ENCODE data around the gene PHF12. TPM values are rescaled to one million over a fixed set of nuclear protein-coding genes. Genes with fewer than 3 reads are reported as not detected.

PHF12 gene
- total and polyA plus RNA-seq, 9 donors = 16.5 to 37.1 (median 32.5) TPM

DNA sequence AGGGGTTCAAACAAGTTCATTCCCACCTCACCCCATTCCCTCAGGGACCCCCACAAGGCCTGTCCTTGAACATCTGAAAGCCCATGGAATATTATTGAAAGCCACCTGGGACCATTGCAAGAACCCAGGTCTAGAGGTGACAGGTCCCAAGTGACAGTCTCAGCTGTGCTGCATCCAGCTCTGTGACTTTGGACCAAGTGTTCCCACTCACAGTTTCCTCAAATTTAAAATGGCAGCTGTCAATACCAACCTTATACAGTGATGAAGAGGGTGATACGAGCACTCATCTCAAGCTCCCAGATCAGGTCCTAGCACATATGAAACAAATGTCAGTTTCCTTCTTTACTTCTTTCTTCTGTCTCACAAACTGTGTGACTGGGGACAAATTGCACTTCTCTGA lies 87.4 kb downstream of the PHF12 start:
- WGBS (ENCODE audit: insufficient coverage) = no CpG with 5 or more reads among the region's 1 CpG
- H3K9me3 ChIP-seq (replicated peaks; ENCODE audit: control insufficient read depth, low read depth, low read length) = no peaks in the 10 kb centered on the region

DNA sequence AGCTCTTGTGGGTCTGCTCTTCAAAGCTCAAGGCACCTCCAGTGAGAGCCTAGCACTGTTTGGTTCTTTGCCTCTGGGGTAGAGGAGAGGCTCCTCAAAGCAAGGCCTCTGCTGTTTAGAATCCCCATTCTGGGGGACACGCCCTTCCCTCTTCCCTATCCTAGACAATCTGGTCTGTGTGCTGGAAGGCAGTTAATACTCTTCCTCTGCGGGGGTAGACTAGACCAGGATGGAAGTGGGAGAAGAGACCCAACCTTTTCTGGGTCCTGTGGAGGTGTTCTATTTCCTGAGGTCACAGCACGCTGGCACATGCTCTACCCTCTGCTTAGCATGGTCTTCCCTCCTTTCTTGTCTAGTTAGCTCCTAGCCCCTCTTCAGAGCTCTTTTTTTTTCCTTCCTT lies 88.8 kb downstream of the PHF12 start:
- no peaks in the 10 kb centered on the region for H3K27me3 ChIP-seq (ENCODE audit: control insufficient read depth, insufficient read depth, low read length)
- no peaks in the 10 kb centered on the region for H3K4me1 ChIP-seq (ENCODE audit: control insufficient read depth, insufficient read depth, low read length)
- no peaks in the 10 kb centered on the region for H3K9me3 ChIP-seq (replicated peaks; ENCODE audit: control insufficient read depth, low read depth, low read length)
- H3K4me3 ChIP-seq (ENCODE audit: low read length) = no peak overlapping the region
- no peak for DNase-seq
- peaks cover 40% of the 10 kb centered on the region for H3K36me3 ChIP-seq (ENCODE audit: control insufficient read depth, insufficient read depth, low read length)
- WGBS (ENCODE audit: insufficient coverage) = no CpG with 5 or more reads among the region's 3 CpGs
- H3K27ac ChIP-seq (ENCODE audit: low read length) = no peak overlapping the region

More for the DNA sequence above, 87.4 kb downstream of the PHF12 start:
- Histone ChIP-seq H3K4me3 (ENCODE audit: low read length) (no peak overlapping the region), H3K27me3 (ENCODE audit: control insufficient read depth, insufficient read depth, low read length) (no peaks in the 10 kb centered on the region), H3K27ac (ENCODE audit: low read length) (no peak overlapping the region), H3K36me3 (ENCODE audit: control insufficient read depth, insufficient read depth, low read length) (peaks cover 26% of the 10 kb centered on the region), H3K4me1 (ENCODE audit: control insufficient read depth, insufficient read depth, low read length) (no peaks in the 10 kb centered on the region)
- DNase-seq = no peak

DNA sequence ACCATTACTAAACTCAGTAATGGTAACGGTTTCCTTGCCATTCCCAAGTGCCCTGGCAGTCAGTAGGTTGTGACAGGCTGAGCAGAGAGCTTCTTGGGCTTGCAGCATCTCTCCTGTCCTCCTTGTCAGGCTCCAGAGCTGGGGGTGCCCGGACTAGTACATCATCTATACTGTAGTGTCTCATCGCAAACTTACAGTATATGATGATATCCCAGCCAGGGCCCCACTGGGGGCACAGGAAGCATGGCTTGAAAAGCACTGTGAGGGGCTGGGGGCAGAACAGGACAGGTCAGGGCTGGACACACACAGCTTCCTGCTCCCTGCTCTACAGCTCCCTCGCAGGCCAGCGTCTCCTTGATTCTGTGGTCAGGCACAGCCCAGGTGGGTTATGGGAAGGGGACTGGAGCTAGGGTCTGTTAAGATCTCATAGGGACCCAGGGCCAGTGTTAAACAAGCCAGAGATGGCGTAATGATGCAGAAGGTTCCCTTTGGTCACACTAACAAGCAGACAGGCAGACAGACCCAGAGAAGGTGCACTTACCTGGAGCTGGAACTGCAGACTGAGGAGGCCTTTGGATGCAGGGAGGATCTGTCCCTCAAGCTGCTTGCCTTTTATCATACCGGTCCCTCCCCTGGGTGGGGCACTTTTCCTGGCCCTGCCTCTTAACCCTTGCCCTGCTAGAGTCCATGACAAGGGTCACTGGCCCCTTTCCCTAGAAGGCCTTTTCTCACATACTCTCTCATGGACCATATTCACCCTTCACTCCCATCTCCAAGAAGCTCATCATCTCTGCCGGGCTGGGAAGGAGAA lies 89.7 kb downstream of the PHF12 start:
- WGBS (ENCODE audit: insufficient coverage) = 38% methylated on average over 4 of the region's 8 CpGs
- Histone ChIP-seq H3K4me1 (ENCODE audit: control insufficient read depth, insufficient read depth, low read length) (no peaks in the 10 kb centered on the region), H3K27me3 (ENCODE audit: control insufficient read depth, insufficient read depth, low read length) (no peaks in the 10 kb centered on the region), H3K36me3 (ENCODE audit: control insufficient read depth, insufficient read depth, low read length) (peaks cover 43% of the 10 kb centered on the region), H3K9me3 (replicated peaks; ENCODE audit: control insufficient read depth, low read depth, low read length) (no peaks in the 10 kb centered on the region), H3K4me3 (ENCODE audit: low read length) (no peak overlapping the region), H3K27ac (ENCODE audit: low read length) (no peak overlapping the region)
- DNase-seq = no peak

DNA sequence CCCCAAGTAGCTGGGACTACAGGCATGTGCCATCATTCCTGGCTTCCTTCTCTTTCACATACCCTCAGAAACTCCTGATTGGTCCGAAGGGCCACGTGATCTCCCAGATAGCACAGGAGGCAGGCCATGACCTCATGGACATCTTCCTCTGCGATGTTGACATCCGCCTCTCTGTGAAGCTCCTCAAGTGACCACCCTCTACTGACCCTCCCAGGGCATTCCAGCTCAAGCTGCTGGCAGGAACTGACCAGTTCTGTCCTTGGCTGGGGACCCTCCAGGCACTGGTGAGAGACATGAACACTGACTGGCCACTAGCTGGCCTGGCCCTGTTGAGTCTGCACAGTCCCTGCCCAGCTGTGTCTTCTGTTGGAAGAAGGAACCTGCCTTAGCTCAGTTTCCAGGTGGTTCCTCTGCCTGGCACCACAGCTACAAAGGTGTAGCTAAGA lies 90.9 kb downstream of the PHF12 start:
- 94% methylated on average over 4 of the region's 4 CpGs for WGBS (ENCODE audit: insufficient coverage)
- no peak for DNase-seq
- Histone ChIP-seq H3K27me3 (ENCODE audit: control insufficient read depth, insufficient read depth, low read length) (no peaks in the 10 kb centered on the region), H3K9me3 (replicated peaks; ENCODE audit: control insufficient read depth, low read depth, low read length) (no peaks in the 10 kb centered on the region), H3K27ac (ENCODE audit: low read length) (no peak overlapping the region), H3K4me3 (ENCODE audit: low read length) (no peak overlapping the region), H3K4me1 (ENCODE audit: control insufficient read depth, insufficient read depth, low read length) (peaks cover 3% of the 10 kb centered on the region), H3K36me3 (ENCODE audit: control insufficient read depth, insufficient read depth, low read length) (peaks cover 48% of the 10 kb centered on the region)

DNA sequence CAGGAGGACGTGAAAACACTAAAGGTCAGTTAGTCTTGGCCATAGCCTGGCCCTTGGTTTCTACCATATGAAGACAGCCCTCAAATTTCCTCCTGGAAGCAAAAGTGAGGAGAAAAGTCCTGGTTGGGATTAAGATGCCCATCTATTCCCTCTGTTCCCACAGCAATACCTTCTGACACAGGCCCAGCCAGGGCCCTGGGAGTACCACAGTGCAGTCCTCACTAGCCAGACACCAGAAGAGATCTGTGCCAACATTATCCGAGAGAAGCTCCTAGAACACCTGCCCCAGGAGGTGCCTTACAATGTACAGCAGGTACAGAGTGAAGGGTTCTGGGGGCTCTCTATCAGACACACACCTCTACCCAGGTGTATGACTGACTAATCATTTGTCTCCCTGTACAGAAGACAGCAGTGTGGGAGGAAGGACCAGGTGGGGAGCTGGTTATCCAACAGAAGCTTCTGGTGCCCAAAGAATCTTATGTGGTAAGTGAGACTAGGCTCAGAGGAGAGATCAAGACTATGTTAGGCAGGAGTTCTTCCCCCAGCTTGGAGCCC lies 92.4 kb downstream of the PHF12 start:
- Histone ChIP-seq H3K36me3 (ENCODE audit: control insufficient read depth, insufficient read depth, low read length) (peaks cover 48% of the 10 kb centered on the region), H3K27ac (ENCODE audit: low read length) (no peak overlapping the region), H3K9me3 (replicated peaks; ENCODE audit: control insufficient read depth, low read depth, low read length) (no peaks in the 10 kb centered on the region), H3K4me1 (ENCODE audit: control insufficient read depth, insufficient read depth, low read length) (peaks cover 9% of the 10 kb centered on the region), H3K4me3 (ENCODE audit: low read length) (no peak overlapping the region), H3K27me3 (ENCODE audit: control insufficient read depth, insufficient read depth, low read length) (no peaks in the 10 kb centered on the region)
- no peak for DNase-seq
- WGBS (ENCODE audit: insufficient coverage) = no CpG with 5 or more reads among the region's 2 CpGs

DNA sequence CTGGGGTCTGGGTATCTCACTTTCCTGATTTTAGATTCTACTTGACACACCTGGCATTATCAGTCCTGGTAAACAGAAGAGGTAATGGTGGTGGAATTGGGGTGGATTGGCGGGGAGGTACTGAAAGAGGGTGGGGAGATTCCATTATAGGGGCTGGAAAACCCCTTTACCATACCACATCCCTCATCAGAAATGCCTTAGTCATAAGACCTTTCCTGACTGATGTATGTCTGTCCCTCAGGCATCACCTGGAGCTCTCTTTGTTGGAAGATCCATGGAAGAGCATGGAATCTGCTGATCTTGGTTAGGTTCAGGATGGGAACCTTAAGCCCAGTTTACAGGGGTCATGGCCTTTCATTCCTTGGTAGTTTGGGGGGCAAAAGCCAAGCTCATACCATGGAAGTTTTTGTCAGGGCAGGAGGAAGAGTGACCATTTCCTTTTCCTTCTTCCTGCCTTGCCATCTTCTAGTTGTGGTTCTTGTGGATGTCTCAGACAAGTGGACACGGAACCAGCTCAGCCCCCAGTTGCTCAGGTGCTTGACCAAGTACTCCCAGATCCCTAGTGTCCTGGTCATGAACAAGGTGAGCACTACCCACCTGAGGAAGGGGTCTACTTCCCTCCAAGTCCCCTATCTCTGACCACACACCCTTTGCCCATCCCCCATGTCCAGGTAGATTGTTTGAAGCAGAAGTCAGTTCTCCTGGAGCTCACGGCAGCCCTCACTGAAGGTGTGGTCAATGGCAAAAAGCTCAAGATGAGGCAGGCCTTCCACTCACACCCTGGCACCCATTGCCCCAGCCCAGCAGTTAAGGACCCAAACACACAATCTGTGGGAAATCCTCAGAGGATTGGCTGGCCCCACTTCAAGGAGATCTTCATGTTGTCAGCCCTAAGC lies 93.2 kb downstream of the PHF12 start:
- no peaks in the 10 kb centered on the region for H3K9me3 ChIP-seq (replicated peaks; ENCODE audit: control insufficient read depth, low read depth, low read length)
- 83% methylated on average over 1 of the region's 3 CpGs for WGBS (ENCODE audit: insufficient coverage)
- no peak for DNase-seq
- H3K27ac ChIP-seq (ENCODE audit: low read length) = no peak overlapping the region
- peaks cover 9% of the 10 kb centered on the region for H3K4me1 ChIP-seq (ENCODE audit: control insufficient read depth, insufficient read depth, low read length)
- peaks cover 48% of the 10 kb centered on the region for H3K36me3 ChIP-seq (ENCODE audit: control insufficient read depth, insufficient read depth, low read length)
- no peak overlapping the region for H3K4me3 ChIP-seq (ENCODE audit: low read length)
- H3K27me3 ChIP-seq (ENCODE audit: control insufficient read depth, insufficient read depth, low read length) = no peaks in the 10 kb centered on the region

DNA sequence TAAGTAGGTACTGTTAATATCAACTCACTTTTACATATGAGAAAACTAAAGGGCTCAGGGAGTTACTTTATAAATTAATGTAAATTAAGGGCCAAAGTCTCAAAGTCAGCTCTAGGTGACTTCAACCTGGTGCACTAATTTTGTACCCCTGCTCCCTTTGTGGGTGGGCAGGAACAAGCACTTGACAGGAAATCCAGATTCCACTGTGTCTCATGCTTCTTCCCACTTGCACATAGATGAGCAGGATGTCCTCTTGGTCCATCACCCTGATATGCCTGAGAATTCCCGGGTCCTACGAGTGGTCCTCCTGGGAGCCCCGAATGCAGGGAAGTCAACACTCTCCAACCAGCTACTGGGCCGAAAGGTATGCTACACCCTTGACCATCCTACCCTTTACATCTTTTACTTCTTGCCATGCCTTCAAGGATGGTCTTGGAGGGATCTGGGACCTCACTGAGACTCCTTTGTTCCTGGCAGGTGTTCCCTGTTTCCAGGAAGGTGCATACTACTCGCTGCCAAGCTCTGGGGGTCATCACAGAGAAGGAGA lies 95.2 kb downstream of the PHF12 start:
- Histone ChIP-seq H3K27me3 (ENCODE audit: control insufficient read depth, insufficient read depth, low read length) (no peaks in the 10 kb centered on the region), H3K9me3 (replicated peaks; ENCODE audit: control insufficient read depth, low read depth, low read length) (no peaks in the 10 kb centered on the region), H3K27ac (ENCODE audit: low read length) (no peak overlapping the region), H3K4me3 (ENCODE audit: low read length) (no peak overlapping the region), H3K4me1 (ENCODE audit: control insufficient read depth, insufficient read depth, low read length) (peaks cover 9% of the 10 kb centered on the region), H3K36me3 (ENCODE audit: control insufficient read depth, insufficient read depth, low read length) (peaks cover 37% of the 10 kb centered on the region)
- 90% methylated on average over 3 of the region's 5 CpGs for WGBS (ENCODE audit: insufficient coverage)
- DNase-seq = no peak

DNA sequence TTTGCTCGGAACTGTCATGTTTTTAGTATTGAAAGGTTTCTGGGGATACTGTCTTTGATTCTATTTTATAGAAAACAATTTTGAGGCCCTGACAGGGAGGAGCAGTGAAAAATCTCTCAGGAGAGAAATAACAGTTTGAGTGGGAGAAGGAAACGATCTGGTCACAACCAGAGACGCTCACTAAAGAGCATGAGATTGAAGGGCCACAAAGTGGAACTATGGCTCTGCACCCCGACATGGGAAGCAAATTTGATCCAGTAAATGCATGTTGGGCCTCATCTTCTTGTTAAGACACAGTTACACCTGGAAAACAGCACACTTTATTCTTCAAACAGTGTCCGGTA lies 96.0 kb downstream of the PHF12 start:
- H3K9me3 ChIP-seq (replicated peaks; ENCODE audit: control insufficient read depth, low read depth, low read length) = no peaks in the 10 kb centered on the region
- H3K4me3 ChIP-seq (ENCODE audit: low read length) = peak overlapping the region; percentile 72
- peaks cover 9% of the 10 kb centered on the region for H3K4me1 ChIP-seq (ENCODE audit: control insufficient read depth, insufficient read depth, low read length)
- WGBS (ENCODE audit: insufficient coverage) = 8% methylated on average over 3 of the region's 5 CpGs
- H3K27me3 ChIP-seq (ENCODE audit: control insufficient read depth, insufficient read depth, low read length) = no peaks in the 10 kb centered on the region
- no peak for DNase-seq
- peaks cover 32% of the 10 kb centered on the region for H3K36me3 ChIP-seq (ENCODE audit: control insufficient read depth, insufficient read depth, low read length)
- H3K27ac ChIP-seq (ENCODE audit: low read length) = peak overlapping the region; percentile 77
